CD4-positive, alpha-beta T cell treated with Interferon gamma for 1 hour (primary cell): ENCODE measurements around the gene NPFFR2.
"Not testable (repeated sequence)": the region's sequence is repeated elsewhere in the genome, so short reads cannot be mapped to it uniquely, and the experiment has no call there.

Source experiments
- DNase-seq: peaks from one replicate; pipeline ENCODE4 v3.0.0-alpha.2; 2020

NPFFR2 gene

DNA sequence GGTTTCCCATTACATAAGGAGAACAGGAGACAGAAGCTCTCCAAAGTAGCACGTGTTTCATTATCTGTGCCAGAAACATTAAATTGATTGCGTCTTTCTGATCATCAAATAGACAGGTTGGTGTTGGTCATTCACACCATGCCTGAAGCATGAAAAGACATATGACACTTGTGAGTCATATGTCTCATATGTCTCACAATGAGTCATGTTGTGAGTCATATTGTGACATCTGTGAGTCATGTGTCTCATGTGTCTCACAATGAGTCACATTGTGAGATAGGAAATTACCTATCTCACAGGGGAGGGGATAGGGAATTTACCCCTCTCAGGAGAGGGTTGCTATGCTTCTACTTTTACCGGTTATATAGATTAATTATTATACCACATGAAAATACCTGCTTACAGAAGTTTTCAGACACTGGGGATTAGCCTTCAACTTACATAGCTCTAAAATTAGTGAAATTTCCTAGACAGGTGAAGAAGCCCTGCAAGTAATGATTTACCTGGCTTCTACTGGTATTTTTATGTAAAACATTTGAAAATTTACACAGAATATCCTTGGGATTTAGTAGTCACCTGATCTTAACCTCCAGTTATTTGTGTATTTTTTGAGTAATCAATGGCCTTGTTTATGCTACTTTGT is 80.8 kb downstream of the NPFFR2 start:
- DNase-seq: no peak

DNA sequence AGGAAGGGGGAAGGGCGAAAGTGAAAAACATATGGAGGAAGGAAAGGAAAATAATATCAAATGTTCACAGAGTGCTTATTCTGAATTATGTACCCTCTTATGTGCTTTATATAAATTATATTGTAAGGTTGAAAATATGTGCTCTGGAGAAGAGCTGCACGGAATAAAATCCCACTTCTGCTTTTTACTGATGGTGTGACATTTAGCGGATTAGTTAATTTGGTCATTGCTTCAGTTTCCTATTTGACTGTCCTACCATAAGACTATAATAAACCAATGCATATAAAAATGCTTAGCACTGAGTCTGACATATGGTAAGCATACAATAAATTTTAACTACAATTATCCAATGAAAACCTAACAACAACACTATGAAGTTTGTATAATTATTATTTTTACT is 86.2 kb downstream of the NPFFR2 start:
- DNase-seq: no peak

DNA sequence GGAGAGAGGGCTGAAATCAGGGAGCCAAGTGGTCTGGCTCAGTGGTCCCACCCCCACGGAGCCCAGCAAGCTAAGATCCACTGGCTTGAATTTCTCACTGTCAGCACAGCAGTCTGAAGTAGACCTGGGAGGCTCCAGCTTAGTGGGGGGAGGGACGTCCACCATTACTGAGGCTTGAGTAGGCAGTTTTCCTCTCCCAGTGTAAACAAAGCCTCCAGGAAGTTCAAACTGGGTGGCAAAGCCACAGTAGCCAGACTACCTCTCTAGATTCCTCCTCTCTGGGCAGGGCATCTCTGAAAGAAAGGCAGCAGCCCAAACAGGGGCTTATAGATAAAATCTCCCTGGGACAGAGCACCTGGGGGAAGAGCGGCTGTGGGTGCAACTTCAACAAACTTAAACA is 88.1 kb downstream of the NPFFR2 start:
- no peak for DNase-seq

DNA sequence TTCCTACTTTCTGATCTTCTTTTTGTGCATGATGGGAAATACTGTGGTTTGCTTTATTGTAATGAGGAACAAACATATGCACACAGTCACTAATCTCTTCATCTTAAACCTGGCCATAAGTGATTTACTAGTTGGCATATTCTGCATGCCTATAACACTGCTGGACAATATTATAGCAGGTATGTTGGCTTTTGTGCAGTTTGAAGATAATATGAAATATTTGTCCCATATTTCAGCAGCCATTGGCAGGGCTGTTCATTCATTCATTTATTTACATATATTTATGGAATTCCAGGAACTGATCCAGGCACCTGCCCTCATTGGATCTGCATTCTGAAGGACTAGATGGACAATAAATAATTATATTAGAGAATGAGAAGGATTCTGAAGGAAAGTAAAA is 96.9 kb downstream of the NPFFR2 start:
- no peak for DNase-seq

DNA sequence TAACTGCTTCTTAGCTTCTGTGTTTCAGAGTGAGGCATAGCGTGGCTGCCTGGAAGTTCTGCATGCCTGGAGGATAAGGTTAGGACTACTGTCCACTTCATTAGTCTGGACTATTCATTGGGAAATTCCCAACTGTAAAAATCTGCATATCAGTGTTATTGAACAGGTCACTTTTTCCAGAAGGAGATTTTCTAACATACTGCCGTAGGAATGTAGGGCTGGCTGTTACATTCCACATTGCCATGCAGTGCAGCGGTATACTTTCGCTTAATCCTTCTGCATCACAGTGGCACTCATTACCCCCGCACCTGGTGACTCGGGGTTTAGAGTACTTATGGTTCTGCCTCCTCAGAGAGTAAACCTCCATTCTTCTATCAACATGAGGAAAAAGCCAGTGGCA is 104.6 kb downstream of the NPFFR2 start:
- no peak for DNase-seq

DNA sequence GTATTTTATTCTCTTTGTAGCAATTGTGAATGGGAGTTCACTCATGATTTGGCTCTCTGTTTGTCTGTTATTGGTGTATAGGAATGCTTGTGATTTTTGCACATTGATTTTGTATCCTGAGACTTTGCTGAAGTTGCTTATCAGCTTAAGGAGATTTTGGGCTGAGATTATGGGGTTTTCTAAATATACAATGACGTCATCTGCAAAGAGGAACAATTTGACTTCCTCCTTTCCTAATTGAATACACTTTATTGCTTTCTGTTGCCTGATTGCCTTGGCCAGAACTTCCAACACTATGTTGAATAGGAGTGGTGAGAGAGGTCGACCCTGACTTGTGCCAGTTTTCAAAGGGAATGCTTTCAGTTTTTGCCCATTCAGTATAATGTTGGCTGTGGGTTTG is 108.2 kb downstream of the NPFFR2 start:
- not testable (repeated sequence) for DNase-seq

DNA sequence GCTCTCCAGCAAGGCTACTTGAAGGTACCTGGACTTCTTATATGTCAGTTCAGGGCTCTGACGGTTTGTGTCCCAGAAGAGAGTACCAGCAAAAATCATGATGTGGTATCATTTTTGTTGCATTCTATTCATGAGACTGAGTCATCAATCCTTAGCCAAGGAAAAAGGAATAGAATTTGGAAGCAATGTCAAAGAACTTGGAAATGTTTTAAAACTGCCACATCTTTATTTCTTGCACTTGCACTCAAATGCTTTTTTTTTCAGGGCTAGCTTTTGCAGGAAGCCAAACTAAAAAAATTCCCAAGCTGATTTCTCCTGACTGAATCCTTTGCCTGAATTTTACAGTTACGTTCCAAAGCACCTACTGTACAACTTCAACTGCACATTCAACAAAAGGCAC is 112.4 kb downstream of the NPFFR2 start:
- DNase-seq: no peak

DNA sequence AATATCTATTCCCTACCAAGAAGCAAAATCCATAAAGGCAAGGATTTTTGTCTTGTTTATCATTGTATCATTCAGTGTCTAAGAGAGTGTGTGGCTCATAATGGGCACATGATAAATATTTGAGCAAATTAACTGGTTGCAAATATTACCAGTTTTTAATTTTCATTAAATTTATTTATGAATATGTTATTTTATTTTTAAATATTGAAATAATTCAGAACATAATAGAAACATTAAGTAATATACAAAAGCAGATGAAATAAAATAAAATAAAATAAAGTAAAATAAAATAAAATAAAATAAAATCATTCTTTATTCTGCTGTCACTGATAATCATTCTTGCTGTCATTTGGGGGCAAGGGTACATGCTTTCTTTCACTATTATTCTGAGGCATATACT is 120.9 kb downstream of the NPFFR2 start:
- no peak for DNase-seq

DNA sequence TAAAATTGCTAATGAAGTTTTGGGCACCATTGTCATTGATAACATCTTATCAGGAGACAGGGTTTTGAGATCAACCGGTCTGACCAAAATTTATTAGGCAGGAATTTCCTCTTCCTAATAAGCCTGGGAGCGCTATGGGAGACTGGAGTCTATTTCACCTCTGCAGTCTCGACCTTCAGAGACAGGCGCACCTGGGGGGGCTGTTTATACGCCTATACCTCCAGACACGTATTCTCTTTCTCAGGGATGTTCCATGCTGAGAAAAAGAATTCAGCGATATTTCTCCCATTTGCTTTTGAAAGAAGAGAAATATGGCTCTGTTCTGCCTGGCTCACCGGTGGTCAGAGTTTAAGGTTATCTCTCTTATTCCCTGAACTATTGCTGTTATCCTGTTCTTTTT is 121.8 kb downstream of the NPFFR2 start:
- not testable (repeated sequence) for DNase-seq

DNA sequence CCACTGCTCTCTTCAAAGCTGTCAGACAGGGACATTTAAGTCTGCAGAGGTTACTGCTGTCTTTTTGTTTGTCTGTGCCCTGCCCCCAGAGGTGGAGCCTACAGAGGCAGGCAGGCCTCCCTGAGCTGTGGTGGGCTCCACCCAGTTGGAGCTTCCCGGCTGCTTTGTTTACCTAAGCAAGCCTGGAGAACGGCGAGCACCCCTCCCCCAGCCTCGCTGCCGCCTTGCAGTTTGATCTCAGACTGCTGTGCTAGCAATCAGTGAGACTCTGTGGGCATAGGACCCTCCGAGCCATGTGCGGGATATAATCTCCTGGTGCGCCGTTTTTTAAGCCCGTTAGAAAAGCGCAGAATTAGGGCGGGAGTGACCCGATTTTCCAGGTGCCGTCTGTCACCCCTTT is 137.5 kb downstream of the NPFFR2 start:
- DNase-seq: not testable (repeated sequence)

DNA sequence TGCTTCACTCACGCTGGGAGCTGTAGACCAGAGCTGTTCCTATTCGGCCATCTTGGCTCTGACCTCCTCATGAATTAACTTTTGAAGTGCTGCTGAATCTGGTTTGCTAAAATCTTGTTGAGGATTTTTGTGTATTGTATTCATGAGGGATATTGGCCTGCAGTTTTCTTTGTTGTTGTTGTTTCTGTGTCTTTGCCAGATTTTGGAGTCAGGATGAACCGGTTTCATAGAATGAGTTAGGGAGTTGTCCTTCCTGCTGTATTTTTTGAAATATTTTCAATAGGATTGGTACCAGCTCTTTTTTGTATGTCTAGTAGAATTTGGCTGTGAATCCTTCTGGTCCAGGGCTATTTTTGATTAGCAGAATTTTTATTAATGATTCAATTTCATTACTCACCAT is 138.1 kb downstream of the NPFFR2 start:
- no peak for DNase-seq

DNA sequence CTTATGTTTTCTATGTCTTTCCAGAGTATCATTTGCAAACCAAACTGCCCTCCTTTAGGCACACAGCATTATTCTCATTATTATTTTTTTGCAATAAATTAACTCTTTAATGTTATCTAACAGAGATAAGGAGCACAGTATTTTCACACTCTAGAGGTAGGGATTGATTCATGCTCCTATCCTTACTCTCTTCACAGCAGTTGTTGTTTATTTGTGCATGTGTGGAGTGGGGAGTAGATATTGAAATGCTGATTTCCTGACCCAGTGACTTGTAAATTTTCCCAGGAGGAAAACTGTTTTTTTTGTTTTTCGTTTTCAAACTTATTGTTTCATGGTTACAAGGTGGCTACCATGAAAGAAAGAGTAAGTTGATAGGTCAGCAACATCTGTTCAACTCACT is 140.0 kb downstream of the NPFFR2 start:
- DNase-seq: no peak

DNA sequence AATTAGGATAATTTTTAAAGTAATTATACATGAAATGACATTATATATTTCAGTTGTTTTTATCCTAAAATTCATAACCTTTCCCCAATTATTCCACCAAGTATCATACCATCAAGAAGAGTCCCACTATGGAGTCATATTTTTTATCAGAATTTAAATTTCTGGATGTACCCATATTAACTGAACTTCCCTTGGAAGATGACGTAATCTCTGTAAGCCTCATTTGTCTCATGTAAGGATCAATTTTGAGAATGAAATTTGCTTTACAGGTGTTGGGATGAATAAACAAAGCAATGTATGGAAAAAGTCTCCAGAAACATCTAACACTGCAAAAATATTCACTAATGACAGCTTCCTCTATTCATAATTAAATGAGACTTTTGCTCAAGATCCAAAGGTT is 147.5 kb downstream of the NPFFR2 start:
- DNase-seq: no peak

DNA sequence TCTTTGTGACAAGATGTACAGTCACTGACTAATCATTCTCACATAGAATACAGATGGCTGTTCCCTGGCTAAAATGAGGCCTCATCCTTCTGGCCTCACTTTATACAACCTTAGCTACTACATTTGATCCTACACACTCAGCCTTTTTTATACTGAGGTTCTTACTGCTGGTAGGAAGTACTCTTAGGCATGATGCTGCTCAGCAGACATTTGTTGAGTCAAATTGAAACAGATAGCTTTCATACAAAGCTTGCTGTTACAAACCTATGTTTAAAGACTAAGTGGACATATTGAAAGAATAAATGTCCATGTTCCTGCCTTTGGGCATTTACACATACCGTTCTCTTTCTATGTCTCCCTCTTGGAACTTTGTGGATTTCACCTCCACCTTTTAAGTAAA is 154.9 kb downstream of the NPFFR2 start:
- no peak for DNase-seq

DNA sequence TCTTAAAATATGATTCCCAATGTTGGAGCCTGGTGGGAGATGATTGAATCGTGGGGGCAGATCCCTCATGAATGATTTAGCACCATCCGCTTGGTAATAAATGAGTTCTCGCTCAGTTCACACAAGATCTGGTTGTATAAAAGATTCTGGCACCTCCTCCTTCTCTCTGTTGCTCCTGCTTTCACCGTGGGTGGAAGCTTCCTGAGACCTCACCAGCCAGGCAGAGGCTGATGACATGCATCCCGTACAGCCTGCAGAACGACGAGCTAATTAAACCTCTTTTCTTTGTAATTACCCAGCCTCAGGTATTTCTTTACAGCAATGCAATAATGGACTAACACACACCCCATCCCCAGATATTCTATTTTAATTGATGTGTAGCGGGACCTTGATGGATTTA is 162.2 kb downstream of the NPFFR2 start:
- DNase-seq: no peak

DNA sequence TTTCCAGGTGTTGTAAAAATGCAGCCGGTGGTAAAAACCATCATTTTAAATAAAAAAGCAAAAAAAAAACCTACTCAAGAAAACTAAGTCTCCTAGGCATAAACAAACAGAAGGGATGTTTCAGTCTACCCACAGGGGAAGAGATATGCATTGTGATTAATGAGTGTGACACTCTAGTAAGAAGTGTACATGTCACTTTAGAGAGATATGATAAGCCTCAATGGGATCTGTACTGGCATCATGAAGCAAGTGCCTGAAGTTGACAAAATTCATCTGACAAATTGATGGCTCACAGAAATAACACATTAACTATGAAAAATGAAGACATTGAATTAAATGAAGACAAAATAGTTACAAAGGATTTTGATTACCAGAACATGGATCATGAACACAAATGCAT is 162.7 kb downstream of the NPFFR2 start:
- no peak for DNase-seq
